ENCODE data around the gene RTN4IP1.

The RTN4IP1 gene

GRCh38 chr6:106546261-106546690, 83.0 kb downstream of the RTN4IP1 start:
- H3K9ac ChIP-seq (ENCODE audit: low read length) = no peak overlapping the region
- no peaks in the 10 kb centered on the region for H3K27me3 ChIP-seq (ENCODE audit: insufficient read depth, low read length)
- H2AK5ac ChIP-seq (ENCODE audit: low read length) = no peak overlapping the region
- no peak for DNase-seq
- no peak overlapping the region for H3K23ac ChIP-seq (ENCODE audit: low read length)
- H3K36me3 ChIP-seq (ENCODE audit: control insufficient read depth in 1 of 2, insufficient read depth in 2 of 2, low read length in 2 of 2) = no peaks in the 10 kb centered on the region
- H3K14ac ChIP-seq (ENCODE audit: low read length) = no peak overlapping the region
- H3K4me1 ChIP-seq (ENCODE audit: control insufficient read depth in 1 of 2, insufficient read depth in 2 of 2, low read length in 2 of 2) = peaks cover 2% of the 10 kb centered on the region in 2 experiments
- H4K8ac ChIP-seq (ENCODE audit: low read depth, low read length) = no peak overlapping the region
- H4K91ac ChIP-seq (ENCODE audit: low read depth, low read length) = no peak overlapping the region
- H3K79me1 ChIP-seq (ENCODE audit: low read length) = no peaks in the 10 kb centered on the region
- no peak overlapping the region for H2BK5ac ChIP-seq (ENCODE audit: low read depth, low read length, poor library complexity)
- H3K18ac ChIP-seq (ENCODE audit: low read length) = no peak overlapping the region
- no peak overlapping the region for H3K4me2 ChIP-seq (ENCODE audit: low read length)
- no peaks in the 10 kb centered on the region for H3K9me3 ChIP-seq (ENCODE audit: insufficient read depth, low read depth, low read length)
- H2BK12ac ChIP-seq (ENCODE audit: low read length) = no peak overlapping the region
- H4K12ac ChIP-seq (ENCODE audit: low read depth, low read length) = no peak overlapping the region
- H3K4ac ChIP-seq (ENCODE audit: low read depth, low read length) = no peak overlapping the region
- H3K79me2 ChIP-seq (ENCODE audit: control insufficient read depth, insufficient read depth, low read length, poor library complexity) = no peaks in the 10 kb centered on the region
- H3K27ac ChIP-seq (ENCODE audit: low read depth, low read length) = no peak overlapping the region
- H2BK120ac ChIP-seq (ENCODE audit: insufficient read depth, low read length, poor library complexity) = no peak overlapping the region
- WGBS (ENCODE audit: extremely low coverage, insufficient coverage, insufficient read length) = no CpG with 5 or more reads among the region's 2 CpGs
- no peak overlapping the region for H3K4me3 ChIP-seq (ENCODE audit: low read depth, low read length)
- no peak overlapping the region for H2AFZ ChIP-seq (ENCODE audit: insufficient read depth, low read length, poor library complexity)

GRCh38 chr6:106540907-106541306, 88.4 kb downstream of the RTN4IP1 start:
- no peak overlapping the region for H2AK5ac ChIP-seq (ENCODE audit: low read length)
- no peak overlapping the region for H3K4me3 ChIP-seq (ENCODE audit: low read depth, low read length)
- H3K9me3 ChIP-seq (ENCODE audit: insufficient read depth, low read depth, low read length) = no peaks in the 10 kb centered on the region
- no peaks in the 10 kb centered on the region for H3K27me3 ChIP-seq (ENCODE audit: insufficient read depth, low read length)
- H3K4ac ChIP-seq (ENCODE audit: low read depth, low read length) = no peak overlapping the region
- no peaks in the 10 kb centered on the region for H3K79me1 ChIP-seq (ENCODE audit: low read length)
- no peak overlapping the region for H3K27ac ChIP-seq (ENCODE audit: low read depth, low read length)
- no peak overlapping the region for H3K23ac ChIP-seq (ENCODE audit: low read length)
- no peak overlapping the region for H2AFZ ChIP-seq (ENCODE audit: insufficient read depth, low read length, poor library complexity)
- no peak overlapping the region for H2BK5ac ChIP-seq (ENCODE audit: low read depth, low read length, poor library complexity)
- DNase-seq = peak; percentile 48 to 72
- H3K18ac ChIP-seq (ENCODE audit: low read length) = no peak overlapping the region
- H3K9ac ChIP-seq (ENCODE audit: low read length) = no peak overlapping the region
- H2BK120ac ChIP-seq (ENCODE audit: insufficient read depth, low read length, poor library complexity) = no peak overlapping the region
- no peak overlapping the region for H4K12ac ChIP-seq (ENCODE audit: low read depth, low read length)
- no peak overlapping the region for H4K8ac ChIP-seq (ENCODE audit: low read depth, low read length)
- H3K79me2 ChIP-seq (ENCODE audit: control insufficient read depth, insufficient read depth, low read length, poor library complexity) = no peaks in the 10 kb centered on the region
- no peaks in the 10 kb centered on the region for H3K36me3 ChIP-seq (ENCODE audit: control insufficient read depth in 1 of 2, insufficient read depth in 2 of 2, low read length in 2 of 2)
- WGBS (ENCODE audit: extremely low coverage, insufficient coverage, insufficient read length) = no CpG with 5 or more reads among the region's 6 CpGs
- no peak overlapping the region for H3K14ac ChIP-seq (ENCODE audit: low read length)
- H3K4me2 ChIP-seq (ENCODE audit: low read length) = no peak overlapping the region
- H3K4me1 ChIP-seq (ENCODE audit: control insufficient read depth in 1 of 2, insufficient read depth in 2 of 2, low read length in 2 of 2) = peaks cover 1 to 2% of the 10 kb centered on the region in 2 experiments
- no peak overlapping the region for H4K91ac ChIP-seq (ENCODE audit: low read depth, low read length)
- H2BK12ac ChIP-seq (ENCODE audit: low read length) = no peak overlapping the region

- Histone ChIP-seq H2BK120ac (ENCODE audit: insufficient read depth, low read length, poor library complexity) (no peak overlapping the region), H3K14ac (ENCODE audit: low read length) (no peak overlapping the region), H3K4me2 (ENCODE audit: low read length) (no peak overlapping the region), H2BK5ac (ENCODE audit: low read depth, low read length, poor library complexity) (no peak overlapping the region), H3K23ac (ENCODE audit: low read length) (no peak overlapping the region), H3K9me3 (ENCODE audit: insufficient read depth, low read depth, low read length) (no peaks in the 10 kb centered on the region), H3K79me2 (ENCODE audit: control insufficient read depth, insufficient read depth, low read length, poor library complexity) (no peaks in the 10 kb centered on the region), H3K79me1 (ENCODE audit: low read length) (no peaks in the 10 kb centered on the region), H3K27me3 (ENCODE audit: insufficient read depth, low read length) (no peaks in the 10 kb centered on the region), H3K36me3 (ENCODE audit: control insufficient read depth in 1 of 2, insufficient read depth in 2 of 2, low read length in 2 of 2) (no peaks in the 10 kb centered on the region), H3K4me1 (ENCODE audit: control insufficient read depth in 1 of 2, insufficient read depth in 2 of 2, low read length in 2 of 2) (peaks cover 1 to 2% of the 10 kb centered on the region in 2 experiments), H2AK5ac (ENCODE audit: low read length) (no peak overlapping the region), H3K27ac (ENCODE audit: low read depth, low read length) (no peak overlapping the region), H4K8ac (ENCODE audit: low read depth, low read length) (no peak overlapping the region), H4K12ac (ENCODE audit: low read depth, low read length) (no peak overlapping the region), H3K4ac (ENCODE audit: low read depth, low read length) (no peak overlapping the region), H2AFZ (ENCODE audit: insufficient read depth, low read length, poor library complexity) (no peak overlapping the region), H4K91ac (ENCODE audit: low read depth, low read length) (no peak overlapping the region), H3K9ac (ENCODE audit: low read length) (no peak overlapping the region), H2BK12ac (ENCODE audit: low read length) (no peak overlapping the region), H3K18ac (ENCODE audit: low read length) (no peak overlapping the region), H3K4me3 (ENCODE audit: low read depth, low read length) (no peak overlapping the region)
- peak in 1 of 2 donors; percentile 39 for DNase-seq
Measured at GRCh38 chr6:106540432-106540831, 88.9 kb downstream of the RTN4IP1 start.

GRCh38 chr6:106539936-106540335, 89.4 kb downstream of the RTN4IP1 start:
- Histone ChIP-seq H2AK5ac (ENCODE audit: low read length) (peak overlapping the region; percentile 41), H4K8ac (ENCODE audit: low read depth, low read length) (peak overlapping the region; percentile 66), H3K79me1 (ENCODE audit: low read length) (no peaks in the 10 kb centered on the region), H3K4ac (ENCODE audit: low read depth, low read length) (no peak overlapping the region), H2BK5ac (ENCODE audit: low read depth, low read length, poor library complexity) (no peak overlapping the region), H2AFZ (ENCODE audit: insufficient read depth, low read length, poor library complexity) (peak overlapping the region; percentile 52), H3K27me3 (ENCODE audit: insufficient read depth, low read length) (no peaks in the 10 kb centered on the region), H3K9me3 (ENCODE audit: insufficient read depth, low read depth, low read length) (no peaks in the 10 kb centered on the region), H3K27ac (ENCODE audit: low read depth, low read length) (no peak overlapping the region), H3K14ac (ENCODE audit: low read length) (no peak overlapping the region), H3K4me1 (ENCODE audit: control insufficient read depth in 1 of 2, insufficient read depth in 2 of 2, low read length in 2 of 2) (peaks cover 1 to 2% of the 10 kb centered on the region in 2 experiments), H3K4me3 (ENCODE audit: low read depth, low read length) (no peak overlapping the region), H4K12ac (ENCODE audit: low read depth, low read length) (no peak overlapping the region), H3K79me2 (ENCODE audit: control insufficient read depth, insufficient read depth, low read length, poor library complexity) (no peaks in the 10 kb centered on the region), H4K91ac (ENCODE audit: low read depth, low read length) (no peak overlapping the region), H3K18ac (ENCODE audit: low read length) (peak overlapping the region; percentile 61), H2BK12ac (ENCODE audit: low read length) (peak overlapping the region; percentile 2), H3K23ac (ENCODE audit: low read length) (no peak overlapping the region), H2BK120ac (ENCODE audit: insufficient read depth, low read length, poor library complexity) (peak overlapping the region; percentile 50), H3K4me2 (ENCODE audit: low read length) (no peak overlapping the region), H3K36me3 (ENCODE audit: control insufficient read depth in 1 of 2, insufficient read depth in 2 of 2, low read length in 2 of 2) (no peaks in the 10 kb centered on the region), H3K9ac (ENCODE audit: low read length) (no peak overlapping the region)
- DNase-seq = no peak
- no CpG with 5 or more reads among the region's 9 CpGs for WGBS (ENCODE audit: extremely low coverage, insufficient coverage, insufficient read length)
